ENCODE data around the gene MRPL24.

Gene MRPL24

GRCh38 chr1:156738407-156738806 is 2.5 kb downstream of the MRPL24 start:
- TF ChIP-seq CTCF (IDR thresholded peaks at IDR 0.05; ENCODE audit: low read depth, low read length, missing control alignments) = no peak
- no peak for DNase-seq (ENCODE audit: low read depth)
- H3K4me3 ChIP-seq (ENCODE audit: low read depth, low read length) = no peak overlapping the region

GRCh38 chr1:156733989-156734584 is 6.8 kb downstream of the MRPL24 start:
- H3K4me3 ChIP-seq (ENCODE audit: low read depth, low read length) = no peak overlapping the region
- no peak for DNase-seq (ENCODE audit: low read depth)
- TF ChIP-seq CTCF (IDR thresholded peaks at IDR 0.05; ENCODE audit: low read depth, low read length, missing control alignments) = no peak

- peak within 1 kb of the TSS; percentile 100 for H3K4me3 ChIP-seq (ENCODE audit: low read depth, low read length)
- peak; percentile 94 for DNase-seq (ENCODE audit: low read depth)
- no peak for TF ChIP-seq CTCF (IDR thresholded peaks at IDR 0.05; ENCODE audit: low read depth, low read length, missing control alignments)
These were observed 12.1 kb downstream of the MRPL24 start, which contains the start of gene ISG20L2 for GRCh38 chr1:156728599-156729462. TSS of gene ISG20L2 (minus strand) at chr1:156728766. CDS start at chr1:156727652, 1,114 bp downstream.

DNA sequence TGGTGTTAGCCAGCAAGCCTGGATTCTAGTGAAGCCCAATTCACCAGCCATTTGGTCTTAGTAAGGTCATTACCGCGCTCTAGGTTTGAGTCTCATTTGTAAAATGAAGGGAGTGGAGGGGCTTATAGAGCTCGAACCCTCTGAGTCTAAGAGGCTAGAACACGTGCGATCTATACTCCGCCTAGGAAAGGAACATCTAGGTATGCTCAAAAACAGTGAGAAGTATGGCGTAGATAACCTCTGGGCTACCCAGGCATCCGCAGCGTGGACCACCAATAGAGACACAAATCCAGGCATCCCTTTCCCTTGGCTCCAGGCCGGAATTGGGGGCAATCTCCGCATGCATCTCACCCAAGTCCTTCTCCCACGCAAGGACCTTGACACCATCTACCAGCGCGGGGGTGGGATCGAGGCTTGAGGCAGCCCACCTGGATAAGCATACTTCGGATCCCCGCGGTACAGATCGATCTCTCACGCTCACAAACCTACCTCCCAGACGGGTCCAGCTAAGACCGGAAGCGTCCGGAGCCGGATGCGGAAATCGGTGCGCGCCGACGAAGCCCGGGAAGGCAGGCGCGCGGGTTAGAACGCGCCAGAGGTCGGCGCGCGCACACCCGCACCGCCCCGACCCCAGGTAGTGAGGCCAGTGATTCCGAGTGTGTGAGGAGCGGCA is 12.8 kb downstream of the MRPL24 start, which contains the start of gene METTL25B:
METTL25B (plus strand) TSS at position 544 of the 673 bp plus-strand sequence. CDS start 636 bp downstream, outside the sequence.
- peak; percentile 65 for DNase-seq (ENCODE audit: low read depth)
- TF ChIP-seq CTCF (IDR thresholded peaks at IDR 0.05; ENCODE audit: low read depth, low read length, missing control alignments) = no peak
- peak within 1 kb of the TSS; percentile 100 for H3K4me3 ChIP-seq (ENCODE audit: low read depth, low read length)

GRCh38 chr1:156727492-156727891 is 13.4 kb downstream of the MRPL24 start:
- DNase-seq (ENCODE audit: low read depth) = no peak
- H3K4me3 ChIP-seq (ENCODE audit: low read depth, low read length) = peak overlapping the region; percentile 100
- TF ChIP-seq CTCF (IDR thresholded peaks at IDR 0.05; ENCODE audit: low read depth, low read length, missing control alignments) = no peak

DNA sequence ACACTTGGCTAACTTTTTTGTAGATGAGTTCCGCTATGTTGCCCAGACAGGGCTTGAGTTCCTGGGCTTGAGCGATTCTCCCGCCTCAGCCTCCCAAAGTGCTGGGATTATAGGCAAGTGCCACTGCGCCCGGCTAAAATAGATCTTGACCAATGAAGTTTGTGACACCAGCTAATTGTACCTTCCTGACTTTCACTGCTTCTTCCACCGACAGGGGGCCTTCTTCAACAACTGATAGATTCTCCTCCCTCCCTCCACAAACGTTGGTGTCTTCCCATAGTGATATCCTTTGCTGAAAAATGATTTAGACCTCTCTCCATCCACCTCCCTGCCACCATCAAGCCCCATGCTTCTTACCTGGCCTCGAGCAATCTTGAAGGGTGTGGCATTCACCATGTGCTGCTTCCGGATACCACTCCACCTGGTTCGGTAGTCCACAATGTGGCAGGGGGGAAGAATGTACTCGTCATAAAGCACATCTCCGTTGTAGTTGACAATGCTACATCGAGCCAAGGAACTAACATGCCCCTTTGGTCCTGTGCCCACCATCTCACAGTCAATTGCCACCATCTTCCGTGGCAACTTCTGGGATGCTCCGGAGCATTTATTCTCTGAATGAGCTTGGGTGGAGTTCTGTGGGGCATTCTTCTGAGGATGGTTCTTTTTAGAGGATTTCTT is 14.2 kb downstream of the MRPL24 start:
- TF ChIP-seq CTCF (IDR thresholded peaks at IDR 0.05; ENCODE audit: low read depth, low read length, missing control alignments) = peak; percentile 80
- DNase-seq (ENCODE audit: low read depth) = no peak
- peak overlapping the region; percentile 100 for H3K4me3 ChIP-seq (ENCODE audit: low read depth, low read length)

All from GM12864 (cell line).